ENCODE data around the gene HNRNPC.
"Not testable (repeated sequence)": the region's sequence is repeated elsewhere in the genome, so short reads cannot be mapped to it uniquely, and the experiment has no call there.

The HNRNPC gene

GRCh38 chr14:21171128-21171527 lies 98.1 kb downstream of the HNRNPC start:
- Histone ChIP-seq H3K36me3 (ENCODE audit: control insufficient read depth, insufficient read depth, low read length, severe bottlenecking) (no peaks in the 10 kb centered on the region), H3K27me3 (replicated peaks; ENCODE audit: control insufficient read depth, insufficient read depth, low read length) (peaks cover 11% of the 10 kb centered on the region), H3K4me1 (ENCODE audit: control insufficient read depth, insufficient read depth, low read length) (no peaks in the 10 kb centered on the region), H3K9ac (ENCODE audit: low read length) (no peak overlapping the region), H3K9me3 (ENCODE audit: control insufficient read depth, low read length) (peaks cover 26% of the 10 kb centered on the region), H3K4me3 (ENCODE audit: low read length) (no peak overlapping the region)
- DNase-seq (ENCODE audit: low read depth) = no peak

GRCh38 chr14:21169573-21169972 lies 99.7 kb downstream of the HNRNPC start:
- no peak overlapping the region for H3K4me3 ChIP-seq (ENCODE audit: low read length)
- H3K9ac ChIP-seq (ENCODE audit: low read length) = no peak overlapping the region
- H3K9me3 ChIP-seq (ENCODE audit: control insufficient read depth, low read length) = peaks cover 26% of the 10 kb centered on the region
- H3K4me1 ChIP-seq (ENCODE audit: control insufficient read depth, insufficient read depth, low read length) = no peaks in the 10 kb centered on the region
- peaks cover 11% of the 10 kb centered on the region for H3K27me3 ChIP-seq (replicated peaks; ENCODE audit: control insufficient read depth, insufficient read depth, low read length)
- no peaks in the 10 kb centered on the region for H3K36me3 ChIP-seq (ENCODE audit: control insufficient read depth, insufficient read depth, low read length, severe bottlenecking)
- no peak for DNase-seq (ENCODE audit: low read depth)

GRCh38 chr14:21168055-21168454 lies 101.2 kb downstream of the HNRNPC start:
- peaks cover 20% of the 10 kb centered on the region for H3K9me3 ChIP-seq (ENCODE audit: control insufficient read depth, low read length)
- H3K9ac ChIP-seq (ENCODE audit: low read length) = no peak overlapping the region
- H3K4me1 ChIP-seq (ENCODE audit: control insufficient read depth, insufficient read depth, low read length) = no peaks in the 10 kb centered on the region
- H3K36me3 ChIP-seq (ENCODE audit: control insufficient read depth, insufficient read depth, low read length, severe bottlenecking) = no peaks in the 10 kb centered on the region
- DNase-seq (ENCODE audit: low read depth) = no peak
- H3K4me3 ChIP-seq (ENCODE audit: low read length) = no peak overlapping the region
- peaks cover 16% of the 10 kb centered on the region for H3K27me3 ChIP-seq (replicated peaks; ENCODE audit: control insufficient read depth, insufficient read depth, low read length)

GRCh38 chr14:21165670-21166069 lies 103.6 kb downstream of the HNRNPC start:
- not testable (repeated sequence) for H3K4me3 ChIP-seq (ENCODE audit: low read length); H3K4me1 ChIP-seq (ENCODE audit: control insufficient read depth, insufficient read depth, low read length); H3K9me3 ChIP-seq (ENCODE audit: control insufficient read depth, low read length); DNase-seq (ENCODE audit: low read depth); H3K9ac ChIP-seq (ENCODE audit: low read length); H3K36me3 ChIP-seq (ENCODE audit: control insufficient read depth, insufficient read depth, low read length, severe bottlenecking)
- peaks cover 31% of the 10 kb centered on the region for H3K27me3 ChIP-seq (replicated peaks; ENCODE audit: control insufficient read depth, insufficient read depth, low read length)

- not testable (repeated sequence) for DNase-seq (ENCODE audit: low read depth); H3K9ac ChIP-seq (ENCODE audit: low read length); H3K4me3 ChIP-seq (ENCODE audit: low read length); H3K4me1 ChIP-seq (ENCODE audit: control insufficient read depth, insufficient read depth, low read length); H3K36me3 ChIP-seq (ENCODE audit: control insufficient read depth, insufficient read depth, low read length, severe bottlenecking); H3K9me3 ChIP-seq (ENCODE audit: control insufficient read depth, low read length)
- peaks cover 25% of the 10 kb centered on the region for H3K27me3 ChIP-seq (replicated peaks; ENCODE audit: control insufficient read depth, insufficient read depth, low read length)
These were observed 104.1 kb downstream of the HNRNPC start for GRCh38 chr14:21165002-21165605.

- H3K9ac ChIP-seq (ENCODE audit: low read length) = no peak overlapping the region
- H3K9me3 ChIP-seq (ENCODE audit: control insufficient read depth, low read length) = no peaks in the 10 kb centered on the region
- no peaks in the 10 kb centered on the region for H3K4me1 ChIP-seq (ENCODE audit: control insufficient read depth, insufficient read depth, low read length)
- no peak overlapping the region for H3K4me3 ChIP-seq (ENCODE audit: low read length)
- no peak for DNase-seq (ENCODE audit: low read depth)
- peaks cover 20% of the 10 kb centered on the region for H3K27me3 ChIP-seq (replicated peaks; ENCODE audit: control insufficient read depth, insufficient read depth, low read length)
- no peaks in the 10 kb centered on the region for H3K36me3 ChIP-seq (ENCODE audit: control insufficient read depth, insufficient read depth, low read length, severe bottlenecking)
These were observed 105.4 kb downstream of the HNRNPC start for GRCh38 chr14:21163871-21164291.

GRCh38 chr14:21162081-21162480 lies 107.2 kb downstream of the HNRNPC start:
- Histone ChIP-seq H3K36me3 (ENCODE audit: control insufficient read depth, insufficient read depth, low read length, severe bottlenecking) (no peaks in the 10 kb centered on the region), H3K4me3 (ENCODE audit: low read length) (no peak overlapping the region), H3K9me3 (ENCODE audit: control insufficient read depth, low read length) (no peaks in the 10 kb centered on the region), H3K9ac (ENCODE audit: low read length) (no peak overlapping the region), H3K4me1 (ENCODE audit: control insufficient read depth, insufficient read depth, low read length) (no peaks in the 10 kb centered on the region), H3K27me3 (replicated peaks; ENCODE audit: control insufficient read depth, insufficient read depth, low read length) (peaks cover 27% of the 10 kb centered on the region)
- no peak for DNase-seq (ENCODE audit: low read depth)

GRCh38 chr14:21160061-21160610 lies 109.1 kb downstream of the HNRNPC start:
- no peak for DNase-seq (ENCODE audit: low read depth)
- Histone ChIP-seq H3K9me3 (ENCODE audit: control insufficient read depth, low read length) (peaks cover 6% of the 10 kb centered on the region), H3K4me3 (ENCODE audit: low read length) (no peak overlapping the region), H3K27me3 (replicated peaks; ENCODE audit: control insufficient read depth, insufficient read depth, low read length) (peaks cover 42% of the 10 kb centered on the region), H3K9ac (ENCODE audit: low read length) (no peak overlapping the region), H3K4me1 (ENCODE audit: control insufficient read depth, insufficient read depth, low read length) (no peaks in the 10 kb centered on the region), H3K36me3 (ENCODE audit: control insufficient read depth, insufficient read depth, low read length, severe bottlenecking) (no peaks in the 10 kb centered on the region)

All from adipocyte (in vitro differentiated cells).